Measurements from ENCODE around the gene TTLL11. TPM values are rescaled to one million over a fixed set of nuclear protein-coding genes. Genes with fewer than 3 reads are reported as not detected.

TTLL11 gene
- polyA plus RNA-seq, 1 donor (not counting 4 experiments of a cell fraction or from before 2014, with no cell fraction given), result 8.0 TPM

- FAIRE-seq (no peak), DNase-seq (ENCODE audit: low read depth, low spot score) (no peak)
- H3K4me3 ChIP-seq (ENCODE audit: control insufficient read depth in 2 of 3, extremely low read depth in 1 of 3, insufficient read depth in 2 of 3, low read depth in 1 of 3, low read length in 3 of 3), result no peak overlapping the region
- peaks cover 2 to 10% of the 10 kb centered on the region in 2 experiments for H3K36me3 ChIP-seq (ENCODE audit: control insufficient read depth in 2 of 2, extremely low read depth in 1 of 2, insufficient read depth in 2 of 2, low read length in 2 of 2)
- TF ChIP-seq CTCF (optimal IDR thresholded peaks at IDR 0.05 in 1 of 3, IDR thresholded peaks at IDR 0.05 in 1 of 3, conservative IDR thresholded peaks at IDR 0.05 in 1 of 3; ENCODE audit: extremely low read depth in 1 of 3, insufficient read depth in 2 of 3, low read length in 3 of 3), result no peak
- no peak for TF ChIP-seq EZH2 (IDR thresholded peaks at IDR 0.05; ENCODE audit: low read length)
- no peaks in the 10 kb centered on the region for H3K27me3 ChIP-seq (ENCODE audit: control insufficient read depth, extremely low read depth, insufficient read depth, low read length)
- H2AFZ ChIP-seq (ENCODE audit: control insufficient read depth, low read length), result no peak overlapping the region
- no peak overlapping the region for H3K4me2 ChIP-seq (ENCODE audit: control insufficient read depth, extremely low read depth, insufficient read depth, low read depth, low read length)
- H4K20me1 ChIP-seq (ENCODE audit: control insufficient read depth, extremely low read depth, insufficient read depth, low read length), result no peaks in the 10 kb centered on the region
- H3K79me2 ChIP-seq (ENCODE audit: control insufficient read depth, insufficient read depth, low read length), result no peaks in the 10 kb centered on the region
- no peak overlapping the region for H3K9ac ChIP-seq (ENCODE audit: control insufficient read depth, extremely low read depth, insufficient read depth, low read length)
- H3K9me1 ChIP-seq (ENCODE audit: control insufficient read depth, extremely low read depth, insufficient read depth, low read length), result no peaks in the 10 kb centered on the region
- no peak overlapping the region for H3K27ac ChIP-seq (ENCODE audit: control insufficient read depth, insufficient read depth, low read length)
- no peaks in the 10 kb centered on the region for H3K9me3 ChIP-seq (ENCODE audit: control insufficient read depth, low read depth, low read length)
- H3K4me1 ChIP-seq (ENCODE audit: control insufficient read depth, extremely low read depth, insufficient read depth, low read length), result no peaks in the 10 kb centered on the region
- dilution Hi-C loops (cut with MboI; ENCODE audit: extremely low pct_ligation_motif_present, low sequenced_read_pairs), result no loop called here
Observed at GRCh38 chr9:121844098-121844497, 249.0 kb downstream of the TTLL11 start.

GRCh38 chr9:121842612-121842978 is 250.5 kb downstream of the TTLL11 start:
- no peak overlapping the region for H3K4me2 ChIP-seq (ENCODE audit: control insufficient read depth, extremely low read depth, insufficient read depth, low read depth, low read length)
- DNase-seq (ENCODE audit: low read depth, low spot score) (no peak), FAIRE-seq (no peak)

More at GRCh38 chr9:121842612-121842978, 250.5 kb downstream of the TTLL11 start:
- no peaks in the 10 kb centered on the region for H3K9me3 ChIP-seq (ENCODE audit: control insufficient read depth, low read depth, low read length)
- no peak overlapping the region for H3K27ac ChIP-seq (ENCODE audit: control insufficient read depth, insufficient read depth, low read length)
- no peaks in the 10 kb centered on the region for H3K79me2 ChIP-seq (ENCODE audit: control insufficient read depth, insufficient read depth, low read length)
- H2AFZ ChIP-seq (ENCODE audit: control insufficient read depth, low read length), result no peak overlapping the region
- TF ChIP-seq EZH2 (IDR thresholded peaks at IDR 0.05; ENCODE audit: low read length) (no peak), CTCF (optimal IDR thresholded peaks at IDR 0.05 in 1 of 3, IDR thresholded peaks at IDR 0.05 in 1 of 3, conservative IDR thresholded peaks at IDR 0.05 in 1 of 3; ENCODE audit: extremely low read depth in 1 of 3, insufficient read depth in 2 of 3, low read length in 3 of 3) (no peak)
- dilution Hi-C loops (cut with MboI; ENCODE audit: extremely low pct_ligation_motif_present, low sequenced_read_pairs), result no loop called here
- H3K36me3 ChIP-seq (ENCODE audit: control insufficient read depth in 2 of 2, extremely low read depth in 1 of 2, insufficient read depth in 2 of 2, low read length in 2 of 2), result peaks cover 2 to 10% of the 10 kb centered on the region in 2 experiments
- H3K4me3 ChIP-seq (ENCODE audit: control insufficient read depth in 2 of 3, extremely low read depth in 1 of 3, insufficient read depth in 2 of 3, low read depth in 1 of 3, low read length in 3 of 3), result no peak overlapping the region
- no peaks in the 10 kb centered on the region for H3K9me1 ChIP-seq (ENCODE audit: control insufficient read depth, extremely low read depth, insufficient read depth, low read length)
- H3K9ac ChIP-seq (ENCODE audit: control insufficient read depth, extremely low read depth, insufficient read depth, low read length), result no peak overlapping the region
- H3K4me1 ChIP-seq (ENCODE audit: control insufficient read depth, extremely low read depth, insufficient read depth, low read length), result no peaks in the 10 kb centered on the region
- H3K27me3 ChIP-seq (ENCODE audit: control insufficient read depth, extremely low read depth, insufficient read depth, low read length), result no peaks in the 10 kb centered on the region
- H4K20me1 ChIP-seq (ENCODE audit: control insufficient read depth, extremely low read depth, insufficient read depth, low read length), result no peaks in the 10 kb centered on the region

Measured in keratinocyte (primary cell).